ENCODE data around the gene DHCR24.
A peak's percentile ranks its signal among the peaks of the same experiment; 100 is the strongest.
"Not testable (repeated sequence)": the region's sequence is repeated elsewhere in the genome, so short reads cannot be mapped to it uniquely, and the experiment has no call there.

The DHCR24 gene

DNA sequence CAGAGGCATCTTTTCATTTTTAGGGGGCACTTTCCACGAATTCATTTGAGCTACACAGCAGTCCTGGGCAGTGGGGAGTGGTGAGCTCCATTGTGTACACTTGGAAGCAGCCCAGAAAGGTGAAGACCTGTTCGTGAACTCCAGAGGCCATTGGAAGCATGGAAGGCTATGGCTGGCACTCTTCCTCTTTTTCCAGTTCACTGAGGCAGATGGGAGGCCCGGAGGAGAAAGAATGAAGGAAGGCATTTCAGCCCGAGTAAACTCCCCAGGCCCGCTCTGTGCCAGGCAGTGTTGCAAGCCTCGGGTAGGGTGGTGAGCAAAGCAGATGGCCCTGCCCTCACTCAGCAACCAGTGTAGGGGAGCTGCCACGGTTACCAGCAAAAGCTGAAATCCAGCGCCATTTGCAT, 673 bp upstream of the DHCR24 start:
- no peak for DNase-seq

- DNase-seq: peak; percentile 64
Measured at GRCh38 chr1:54885807-54886723, 930 bp downstream of the DHCR24 start.

DNA sequence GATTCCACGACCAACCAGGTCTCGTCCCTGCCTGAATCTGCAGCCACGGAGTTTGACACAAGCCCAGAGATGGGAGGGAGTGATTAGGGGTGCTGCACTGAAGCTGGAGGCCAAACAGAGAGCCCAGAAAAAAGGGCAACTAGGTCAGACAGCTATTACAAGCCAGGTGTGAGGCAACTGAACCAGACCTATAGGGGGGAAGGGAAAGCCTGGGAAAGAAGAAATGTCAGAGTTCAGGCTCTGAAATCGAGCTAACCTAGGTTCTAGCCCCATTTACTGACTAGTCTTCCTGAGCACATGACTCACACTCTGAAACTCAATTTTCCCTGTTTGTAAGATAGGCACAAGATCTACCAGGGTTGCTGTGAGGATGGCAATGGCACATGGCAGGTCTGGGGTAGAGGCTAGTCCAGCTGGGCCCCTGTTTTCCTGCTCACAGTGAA, 1.7 kb downstream of the DHCR24 start:
- peak; percentile 17 for DNase-seq

DNA sequence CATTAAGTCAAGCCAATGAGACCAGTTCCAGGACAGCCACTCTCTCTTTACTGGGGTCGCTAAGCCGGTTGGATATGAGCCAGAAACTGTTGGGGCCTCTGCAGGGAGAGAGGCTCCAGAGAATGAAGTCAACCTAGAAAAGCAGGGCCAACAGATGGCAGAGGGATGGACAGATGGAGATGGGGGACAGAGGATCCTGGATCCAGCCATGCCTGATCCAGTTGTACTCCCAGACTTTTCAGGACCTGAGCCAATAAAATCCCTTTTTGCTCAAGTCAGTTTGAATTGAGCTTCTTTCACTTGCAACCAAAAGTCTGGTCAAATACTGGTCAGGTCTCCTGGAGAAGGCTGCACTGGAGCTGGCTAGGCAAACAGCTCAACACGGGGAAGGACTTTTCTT, 2.2 kb downstream of the DHCR24 start:
- DNase-seq: no peak

GRCh38 chr1:54884135-54884586, 2.8 kb downstream of the DHCR24 start:
- DNase-seq: peak; percentile 37

DNA sequence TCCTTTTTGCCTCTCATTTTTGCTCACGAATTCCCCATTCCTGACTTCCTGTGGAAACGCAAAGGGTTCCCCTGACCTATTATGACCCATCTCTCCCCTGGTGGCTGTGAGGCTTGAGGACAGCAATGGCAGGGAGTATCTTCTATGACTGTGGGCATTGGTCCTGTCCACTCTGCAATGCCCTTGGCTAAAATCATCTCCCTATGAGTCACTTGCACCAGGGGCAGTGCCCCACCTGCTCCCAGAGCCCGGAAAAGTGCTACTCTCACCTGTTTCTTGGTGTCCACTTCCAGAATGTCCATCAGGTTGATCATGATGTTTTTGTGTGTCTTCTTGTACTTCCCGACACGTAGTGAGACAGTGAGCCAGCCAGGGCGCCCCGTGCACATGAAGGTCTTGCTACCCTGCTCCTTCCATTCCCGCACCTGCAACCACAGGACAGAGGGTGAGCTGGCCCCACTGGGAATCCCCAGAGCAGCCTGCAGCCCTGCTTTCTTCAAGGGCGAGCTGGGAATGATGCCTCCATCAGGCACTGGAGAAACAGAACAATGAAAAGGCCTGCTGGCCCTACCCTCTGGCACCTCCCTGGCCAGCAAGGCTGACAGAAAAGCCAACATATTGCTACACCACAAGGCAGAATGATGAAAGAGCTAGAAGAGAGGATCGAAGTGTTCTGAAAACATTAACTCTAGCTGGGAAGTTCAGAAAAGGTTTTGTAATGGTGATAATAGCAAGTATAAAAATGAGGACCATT, 3.5 kb downstream of the DHCR24 start:
- DNase-seq: no peak

DNA sequence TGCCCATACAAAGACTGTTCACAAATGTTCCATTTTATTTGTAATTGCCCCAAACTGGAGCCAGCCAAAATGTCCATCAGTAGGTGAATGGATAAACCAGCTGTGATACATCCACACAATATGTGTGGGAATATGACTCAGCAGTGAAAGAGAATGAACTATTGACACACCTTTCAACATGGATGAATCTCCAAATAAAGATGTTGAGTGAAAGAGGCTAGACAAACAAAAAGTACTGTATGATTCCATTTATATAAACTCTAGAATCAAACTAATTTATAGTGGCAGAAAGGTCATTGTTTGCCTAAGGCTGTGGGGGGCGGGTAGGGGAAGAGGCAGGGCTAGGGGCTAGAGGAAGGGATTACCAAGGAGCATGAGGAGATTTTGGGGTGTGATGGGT, 4.5 kb downstream of the DHCR24 start:
- DNase-seq: peak; percentile 18

- DNase-seq: not testable (repeated sequence)
Measured at GRCh38 chr1:54881604-54882003, 5.4 kb downstream of the DHCR24 start.

- DNase-seq: no peak
Measured at GRCh38 chr1:54879872-54880271, 7.1 kb downstream of the DHCR24 start.

DNA sequence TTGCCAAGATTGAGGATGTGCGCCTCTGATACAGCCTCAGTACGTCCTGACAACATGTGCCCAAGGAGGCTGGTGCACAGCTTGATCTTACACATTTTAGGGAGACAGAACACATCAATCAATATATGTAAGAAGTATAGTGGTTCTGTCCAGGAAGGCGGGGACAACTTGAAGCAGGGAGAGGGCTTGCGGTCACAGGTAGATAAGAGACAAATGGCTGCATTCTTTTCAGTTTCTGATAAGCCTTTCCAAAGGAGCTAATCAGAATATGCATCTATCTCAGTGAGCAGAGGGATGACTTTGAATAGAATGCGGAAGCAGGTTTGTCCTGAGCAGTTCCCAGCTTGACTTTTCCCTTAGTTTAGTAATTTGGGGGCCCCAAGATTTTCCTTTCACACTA, 10.2 kb downstream of the DHCR24 start:
- DNase-seq: no peak

- no peak for DNase-seq
Measured at GRCh38 chr1:54875000-54875399, 12.0 kb downstream of the DHCR24 start.

GRCh38 chr1:54874079-54874830, 12.7 kb downstream of the DHCR24 start:
- DNase-seq: no peak

GRCh38 chr1:54872036-54872331, 15.0 kb downstream of the DHCR24 start:
- no peak for DNase-seq

GRCh38 chr1:54871275-54872035, 15.5 kb downstream of the DHCR24 start:
- no peak for DNase-seq

- DNase-seq: no peak
Measured at GRCh38 chr1:54870869-54871268, 16.1 kb downstream of the DHCR24 start.

GRCh38 chr1:54869173-54869851, 17.7 kb downstream of the DHCR24 start:
- DNase-seq: no peak

DNA sequence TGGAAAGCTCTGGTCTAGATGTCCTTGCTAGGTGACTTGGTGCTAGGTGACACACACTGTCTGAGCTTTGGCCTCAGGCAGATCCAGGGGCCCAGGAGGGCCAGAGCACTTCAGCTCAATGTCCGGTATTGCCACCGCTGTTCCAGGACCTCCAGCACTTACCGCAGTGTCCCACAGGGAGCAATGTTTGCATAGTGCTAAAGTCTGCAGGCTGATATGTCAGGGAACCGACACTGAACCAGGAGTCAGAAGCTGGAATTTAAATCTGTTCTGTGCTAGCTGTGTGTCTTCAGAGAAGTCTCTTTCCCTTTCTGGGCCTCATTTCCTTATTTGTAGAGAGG, 19.3 kb downstream of the DHCR24 start:
- no peak for DNase-seq

DNA sequence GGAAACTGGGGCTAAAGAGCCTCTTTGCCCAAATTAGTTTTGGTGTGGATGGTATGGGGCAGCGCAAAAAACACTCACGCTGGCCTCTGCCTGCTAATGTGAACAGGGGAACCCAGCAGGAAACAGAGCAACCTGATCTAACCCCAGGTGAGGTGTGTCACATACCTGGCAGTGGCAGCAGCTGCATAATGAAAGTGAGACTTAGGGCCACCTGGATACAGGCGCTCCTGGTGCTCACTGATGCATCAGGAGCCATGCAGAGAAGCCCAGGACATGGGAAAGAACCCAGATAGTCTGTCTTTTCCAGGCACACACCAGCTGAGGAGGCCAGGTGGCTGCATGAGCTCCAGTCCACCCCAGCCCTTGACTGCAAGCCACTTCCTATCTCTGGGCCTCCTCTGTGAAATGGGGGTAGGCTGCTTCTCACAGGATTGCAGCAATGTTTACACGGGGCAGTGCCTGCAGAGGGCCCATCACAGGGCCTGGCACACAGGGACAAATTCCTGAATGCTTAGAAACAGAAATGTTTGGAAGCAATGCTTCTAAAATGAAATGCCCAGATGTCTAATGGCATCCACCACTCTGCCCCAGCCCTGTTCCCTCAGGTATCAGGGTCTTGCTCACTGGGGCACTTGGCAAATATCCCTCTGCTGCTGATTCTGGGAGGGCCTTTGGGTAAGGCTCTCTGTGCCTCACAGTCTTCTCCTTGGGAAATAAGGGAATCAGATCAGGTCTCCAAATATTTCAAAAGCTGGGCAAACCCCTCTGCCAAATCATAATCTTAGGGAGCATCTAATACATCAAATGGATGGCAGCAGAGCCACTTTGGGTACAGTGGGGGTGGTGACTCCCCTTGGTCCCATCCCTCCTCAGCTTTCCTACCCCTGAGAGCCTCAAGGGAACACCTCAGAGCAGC, 19.9 kb downstream of the DHCR24 start:
- DNase-seq: no peak

- no peak for DNase-seq
Measured at GRCh38 chr1:54865238-54866073, 21.5 kb downstream of the DHCR24 start.
